B cell (primary cell): Measurements from ENCODE around the gene CTNNA3. TPM values are rescaled to one million over a fixed set of nuclear protein-coding genes. Genes with fewer than 3 reads are reported as not detected.

Experiments used
- ATAC-seq: fragments of 200-7000 bp; cut with Tn5 transposase; one replicate; pipeline ENCODE4 v1.10.0; 2021; ENCODE audit warnings: low read depth, mild to moderate bottlenecking, moderate number of reproducible peaks, moderate library complexity
- CTCF ChIA-PET: fragments of 350-600 bp; sonication (Branson Sonifier 250); formaldehyde crosslinking; loops from one replicate; lab custom pipeline; 2021; ENCODE audit warnings: antibody characterized with exemption, inconsistent platforms; lab: Charles Lee
- POLR2A ChIA-PET: fragments of 350-600 bp; sonication (Branson Sonifier 250); formaldehyde crosslinking; loops from one replicate; lab custom pipeline; 2021; ENCODE audit warnings: antibody characterized with exemption; lab: Charles Lee
- DNase-seq: peaks from one replicate; pipeline ENCODE4 v3.0.0; 2013
- H2AFZ ChIP-seq: 2 replicates; pipeline ENCODE4 v1.6.1; 2012; ENCODE audit warnings: mild to moderate bottlenecking, low read depth, low read length; ENCODE audit not compliant: insufficient read depth, poor library complexity, severe bottlenecking
- H3K27ac ChIP-seq, 2 donors: 1 replicate in 1 of 2; 2 replicates in 1 of 2; pipeline ENCODE4 v1.5.1; 2012 to 2013; ENCODE audit warnings: low read length in 2 of 2, mild to moderate bottlenecking in 2 of 2, moderate library complexity in 1 of 2
- H3K27me3 ChIP-seq, 4 experiments: fragments of 200-600 bp in 1 of 4; sonication (generic) in 1 of 4; replicated peaks in 1 of 4; 1 replicate in 2 of 4; 2 replicates in 2 of 4; pipeline versions ENCODE4 v1.6.1 to v1.7.0; 2013 to 2016; ENCODE audit warnings: low read length in 3 of 4, mild to moderate bottlenecking in 2 of 4, mixed read lengths in 1 of 4, moderate library complexity in 1 of 4; ENCODE audit not compliant: insufficient read depth in 4 of 4, control insufficient read depth in 3 of 4; ENCODE audit errors: control extremely low read depth in 1 of 4
- H3K36me3 ChIP-seq, 2 experiments: replicated peaks in 1 of 2; 1 replicate in 1 of 2; 2 replicates in 1 of 2; pipeline versions ENCODE4 v1.6.1 to v1.7.1; 2013; ENCODE audit warnings: low read length in 1 of 2; ENCODE audit not compliant: insufficient read depth in 2 of 2, control insufficient read depth in 1 of 2; ENCODE audit errors: control extremely low read depth in 1 of 2, extremely low read depth in 1 of 2
- H3K4me1 ChIP-seq, 2 donors: fragments of 200-600 bp in 1 of 2; sonication (generic) in 1 of 2; 1 replicate in 1 of 2; 2 replicates in 1 of 2; pipeline versions ENCODE4 v1.5.1 to v1.6.1; 2013 to 2017; ENCODE audit warnings: low read length in 2 of 2; ENCODE audit not compliant: control insufficient read depth in 2 of 2, insufficient read depth in 2 of 2
- H3K4me2 ChIP-seq: replicated peaks from 2 replicates; pipeline ENCODE3; 2012; ENCODE audit warnings: mild to moderate bottlenecking, low read depth, low read length; ENCODE audit not compliant: poor library complexity, severe bottlenecking
- H3K4me3 ChIP-seq, 5 experiments: fragments of 200-600 bp in 1 of 5; sonication (generic) in 1 of 5; 1 replicate in 3 of 5; 2 replicates in 2 of 5; pipeline versions ENCODE4 v1.5.1 to v1.7.0; 2011 to 2016; ENCODE audit warnings: low read length in 4 of 5, mild to moderate bottlenecking in 4 of 5, low read depth in 2 of 5, control low read depth in 1 of 5, moderate library complexity in 1 of 5; ENCODE audit not compliant: insufficient read depth in 1 of 5; ENCODE audit errors: control extremely low read depth in 1 of 5, extremely low read depth in 1 of 5
- H3K79me2 ChIP-seq: fragments of 200-600 bp; sonication (generic); one replicate; pipeline ENCODE4 v1.6.0; 2016; ENCODE audit warnings: low read length; ENCODE audit not compliant: control insufficient read depth, insufficient read depth
- H3K9ac ChIP-seq: fragments of 200-600 bp; sonication (generic); 2 replicates; pipeline ENCODE4 v1.6.1; 2017; ENCODE audit warnings: mild to moderate bottlenecking, low read length, moderate library complexity
- H3K9me3 ChIP-seq, 3 donors: one replicate each; pipeline versions ENCODE4 v1.6.1 to v1.7.1; 2013; ENCODE audit warnings: low read length in 2 of 3; ENCODE audit not compliant: control insufficient read depth in 2 of 3, insufficient read depth in 1 of 3; ENCODE audit errors: control extremely low read depth in 1 of 3
- H4K20me1 ChIP-seq: 2 replicates; pipeline ENCODE4 v1.6.0; 2012; ENCODE audit warnings: mild to moderate bottlenecking, low read length; ENCODE audit not compliant: insufficient read depth, control insufficient read depth, poor library complexity, severe bottlenecking
- H3K27ac Mint-ChIP-seq: one replicate; pipeline ENCODE4 v1.8.0; 2021; ENCODE audit warnings: mixed read lengths
- H3K27me3 Mint-ChIP-seq: one replicate; pipeline ENCODE4 v1.8.0; 2021; ENCODE audit warnings: mixed read lengths
- H3K4me1 Mint-ChIP-seq: one replicate; pipeline ENCODE4 v1.8.0; 2021; ENCODE audit warnings: mixed read lengths
- H3K4me3 Mint-ChIP-seq: one replicate; pipeline ENCODE4 v1.8.0; 2021; ENCODE audit warnings: mixed read lengths
- H3K9me3 Mint-ChIP-seq: one replicate; pipeline ENCODE4 v1.8.0; 2022; ENCODE audit warnings: mixed read lengths; ENCODE audit not compliant: insufficient read depth
- EZH2 ChIP-seq: IDR thresholded peaks from 2 replicates; pipeline ENCODE4 v1.6.1; 2012; ENCODE audit warnings: borderline replicate concordance, low read depth, mild to moderate bottlenecking, moderate library complexity, low read length; ENCODE audit not compliant: insufficient read depth, poor library complexity, severe bottlenecking
- WGBS: methylation state at CpG from one replicate; pipeline ENCODE4 v1.1.5; 2013; ENCODE audit warnings: missing lambda C conversion rate; ENCODE audit not compliant: insufficient coverage; 5-methylcytosine and 5-hydroxymethylcytosine counted together
- intact Hi-C: fragments of 100-400 bp; cut with micrococcal nuclease; formaldehyde crosslinking; loops from one replicate; pipeline ENCODE4 v1.10.0; 2022
- polyA plus RNA-seq: library from polyadenylated mRNA; depleted of rRNA; stranded (reverse); fragments of >200 nt; gene quantifications from 2 replicates; pipeline ENCODE4 v1.2.3, GENCODE V29; 2012
- total RNA-seq, 2 donors: library from RNA; stranded (reverse); fragments of 120-200 nt in 1 of 2; gene quantifications; 1 replicate in 1 of 2; 2 replicates in 1 of 2; pipeline versions ENCODE4 v1.2.3 to v1.2.4, GENCODE V29; 2013 to 2022
- TF ChIP-seq, protein P1 (sequence below): fragments of 200-600 bp; IDR thresholded peaks from one replicate; pipeline ENCODE4 v1.8.0; 2022; ENCODE audit warnings: antibody characterized with exemption, mild to moderate bottlenecking

The CTNNA3 gene
- total and polyA plus RNA-seq, 2 donors (not counting 1 experiment from before 2014, with no cell fraction given): 0.01 TPM; not detected in 1

DNA sequence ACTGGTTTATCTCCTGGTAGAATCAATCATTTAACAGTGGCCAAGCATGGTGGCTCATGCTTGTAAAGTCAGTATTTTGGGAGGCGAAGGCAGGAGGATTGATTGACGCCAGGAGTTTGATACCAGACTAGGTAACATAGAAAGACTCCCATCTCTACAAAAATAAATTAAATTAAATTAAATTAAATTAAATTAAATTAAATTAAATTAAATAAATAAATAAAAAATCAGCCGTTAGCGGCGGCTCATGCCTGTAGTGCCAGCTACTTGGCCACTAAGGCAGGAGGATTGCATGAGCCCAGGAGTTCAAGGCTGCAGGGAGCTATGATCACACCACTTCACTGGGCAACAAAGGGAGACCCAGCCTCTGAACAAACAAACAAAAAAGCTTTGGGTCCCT is 427.8 kb downstream of the CTNNA3 start:
- ATAC-seq (no peak), DNase-seq (no peak)
- Histone ChIP-seq H3K4me1 (no peaks in the 10 kb centered on the region), H2AFZ (no peak overlapping the region), H3K9me3 (no peaks in the 10 kb centered on the region), H3K4me3 (no peak overlapping the region), H3K27me3 (no peaks in the 10 kb centered on the region), H4K20me1 (no peaks in the 10 kb centered on the region), H3K79me2 (no peaks in the 10 kb centered on the region), H3K36me3 (no peaks in the 10 kb centered on the region), H3K9ac (no peak overlapping the region), H3K4me2 (no peak overlapping the region), H3K27ac (no peak overlapping the region)
- Mint-ChIP-seq H3K27me3 (no peaks in the 10 kb centered on the region), H3K9me3 (no peaks in the 10 kb centered on the region), H3K4me1 (no peaks in the 10 kb centered on the region), H3K27ac (no peak overlapping the region), H3K4me3 (no peak overlapping the region)
- intact Hi-C loops: no loop called here
- POLR2A ChIA-PET: no interaction called here
- WGBS: 95% methylated on average over 3 of the region's 5 CpGs
- TF ChIP-seq EZH2: no peak
- TF ChIP-seq, protein P1, sequence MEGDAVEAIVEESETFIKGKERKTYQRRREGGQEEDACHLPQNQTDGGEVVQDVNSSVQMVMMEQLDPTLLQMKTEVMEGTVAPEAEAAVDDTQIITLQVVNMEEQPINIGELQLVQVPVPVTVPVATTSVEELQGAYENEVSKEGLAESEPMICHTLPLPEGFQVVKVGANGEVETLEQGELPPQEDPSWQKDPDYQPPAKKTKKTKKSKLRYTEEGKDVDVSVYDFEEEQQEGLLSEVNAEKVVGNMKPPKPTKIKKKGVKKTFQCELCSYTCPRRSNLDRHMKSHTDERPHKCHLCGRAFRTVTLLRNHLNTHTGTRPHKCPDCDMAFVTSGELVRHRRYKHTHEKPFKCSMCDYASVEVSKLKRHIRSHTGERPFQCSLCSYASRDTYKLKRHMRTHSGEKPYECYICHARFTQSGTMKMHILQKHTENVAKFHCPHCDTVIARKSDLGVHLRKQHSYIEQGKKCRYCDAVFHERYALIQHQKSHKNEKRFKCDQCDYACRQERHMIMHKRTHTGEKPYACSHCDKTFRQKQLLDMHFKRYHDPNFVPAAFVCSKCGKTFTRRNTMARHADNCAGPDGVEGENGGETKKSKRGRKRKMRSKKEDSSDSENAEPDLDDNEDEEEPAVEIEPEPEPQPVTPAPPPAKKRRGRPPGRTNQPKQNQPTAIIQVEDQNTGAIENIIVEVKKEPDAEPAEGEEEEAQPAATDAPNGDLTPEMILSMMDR: no peak
- CTCF ChIA-PET: no interaction called here

DNA sequence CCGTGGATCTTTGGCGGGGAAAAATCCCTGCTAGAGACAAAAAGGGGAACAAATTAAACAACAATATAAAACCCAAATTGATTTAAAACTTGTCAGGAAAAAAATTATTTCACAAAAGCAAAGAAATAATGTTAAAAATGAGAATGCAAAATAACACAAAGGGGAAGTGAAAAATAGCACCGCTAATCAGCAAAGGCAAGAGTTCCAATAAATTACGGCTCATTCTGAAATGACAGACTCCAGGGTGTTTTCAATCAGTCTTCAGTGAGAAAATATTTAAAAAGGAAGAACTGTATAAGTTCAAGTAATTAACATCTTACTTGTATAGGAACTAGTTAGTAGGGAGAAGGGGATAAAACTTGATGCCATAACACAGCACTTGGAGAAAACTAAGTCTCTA is 433.3 kb downstream of the CTNNA3 start:
- ChIA-PET POLR2A (no interaction called here), CTCF (no interaction called here)
- peaks cover 2% of the 10 kb centered on the region for H3K4me1 Mint-ChIP-seq
- no CpG with 5 or more reads among the region's 4 CpGs for WGBS
- DNase-seq: no peak
- TF ChIP-seq, protein P1: no peak
- TF ChIP-seq EZH2: no peak
- Histone ChIP-seq H3K79me2 (no peaks in the 10 kb centered on the region), H3K36me3 (no peaks in the 10 kb centered on the region), H3K4me3 (no peak overlapping the region), H3K4me1 (no peaks in the 10 kb centered on the region), H3K9ac (no peak overlapping the region), H3K4me2 (no peak overlapping the region), H3K27me3 (no peaks in the 10 kb centered on the region), H2AFZ (no peak overlapping the region), H3K27ac (no peak overlapping the region), H3K9me3 (no peaks in the 10 kb centered on the region), H4K20me1 (no peaks in the 10 kb centered on the region)
- H3K27ac Mint-ChIP-seq: no peak overlapping the region
- H3K27me3 Mint-ChIP-seq: no peaks in the 10 kb centered on the region
- no peaks in the 10 kb centered on the region for H3K9me3 Mint-ChIP-seq
- no peak overlapping the region for H3K4me3 Mint-ChIP-seq
- no peak for ATAC-seq
- intact Hi-C loops: no loop called here
